ENCODE data around the gene KRTAP22-2. TPM values are rescaled to one million over a fixed set of nuclear protein-coding genes. Genes with fewer than 3 reads are reported as not detected.

KRTAP22-2 gene
- not detected for total RNA-seq

DNA sequence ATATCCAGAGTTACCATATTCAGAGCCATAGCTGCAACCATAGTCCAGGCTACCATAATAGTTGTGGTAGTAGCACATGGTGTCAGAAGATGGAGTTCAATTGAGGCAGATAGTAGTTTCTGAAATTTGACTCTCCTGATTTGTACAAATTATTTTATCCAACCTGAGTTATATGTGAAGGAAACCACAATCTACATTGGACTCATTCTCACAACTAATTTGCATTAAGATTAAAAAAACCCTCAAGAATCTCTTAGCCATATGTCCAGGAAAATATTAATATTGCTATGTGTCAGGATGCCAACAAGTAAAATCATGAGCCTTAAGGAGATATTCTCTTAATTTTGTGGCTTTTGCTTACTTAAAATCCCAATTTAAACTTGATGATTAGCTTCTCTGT, at the start of gene KRTAP22-2:
TSS of gene KRTAP22-2 (minus strand) at position 101 of the 400 bp plus-strand sequence.
- Histone ChIP-seq H3K27me3 (ENCODE audit: control insufficient read depth in 3 of 3, insufficient read depth in 3 of 3, low read length in 3 of 3) (no peaks in the 10 kb centered on the region), H3K4me1 (ENCODE audit: control insufficient read depth in 3 of 3, insufficient read depth in 3 of 3, low read length in 3 of 3) (no peaks in the 10 kb centered on the region), H3K36me3 (ENCODE audit: control insufficient read depth in 3 of 3, insufficient read depth in 3 of 3, low read length in 3 of 3) (no peaks in the 10 kb centered on the region)

DNA sequence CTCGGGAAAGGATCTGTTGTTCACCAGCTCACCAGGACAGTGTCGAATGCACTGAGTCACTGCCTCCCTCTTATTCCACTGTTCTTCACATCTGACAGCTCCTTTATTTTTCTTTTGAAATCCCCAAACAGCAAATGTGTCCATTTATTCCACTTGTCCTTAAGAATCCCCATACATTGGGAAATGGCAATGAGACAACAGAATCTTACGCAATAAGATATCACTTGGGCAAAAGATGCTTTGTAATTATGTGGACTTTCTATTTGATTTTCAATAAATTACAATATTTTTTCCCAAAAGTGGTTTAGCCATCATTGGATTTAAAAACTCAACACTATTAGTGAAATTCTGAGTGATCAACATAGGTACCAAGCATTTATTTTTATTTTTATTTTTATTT, 48.5 kb upstream of the KRTAP22-2 start:
- Histone ChIP-seq H3K27me3 (ENCODE audit: control insufficient read depth in 3 of 3, insufficient read depth in 3 of 3, low read length in 3 of 3) (no peaks in the 10 kb centered on the region), H3K27ac (ENCODE audit: low read depth, low read length) (no peak overlapping the region), H3K9me3 (ENCODE audit: control insufficient read depth in 3 of 3, low read length in 3 of 3) (no peaks in the 10 kb centered on the region), H3K36me3 (ENCODE audit: control insufficient read depth in 3 of 3, insufficient read depth in 3 of 3, low read length in 3 of 3) (no peaks in the 10 kb centered on the region), H3K9ac (ENCODE audit: low read depth in 1 of 3, low read length in 3 of 3) (no peak overlapping the region), H3K4me1 (ENCODE audit: control insufficient read depth in 3 of 3, insufficient read depth in 3 of 3, low read length in 3 of 3) (no peaks in the 10 kb centered on the region), H3K4me3 (ENCODE audit: low read length in 3 of 3) (no peak overlapping the region)

More for the DNA sequence above, at the start of gene KRTAP22-2:
- Histone ChIP-seq H3K9ac (ENCODE audit: low read depth in 1 of 3, low read length in 3 of 3) (no peak within 1 kb of the TSS), H3K9me3 (ENCODE audit: control insufficient read depth in 3 of 3, low read length in 3 of 3) (no peaks in the 10 kb centered on the region), H3K27ac (ENCODE audit: low read depth, low read length) (no peak within 1 kb of the TSS), H3K4me3 (ENCODE audit: low read length in 3 of 3) (no peak within 1 kb of the TSS)

GRCh38 chr21:30634906-30635305, 44.7 kb upstream of the KRTAP22-2 start, which contains the start of gene KRTAP20-2:
Gene KRTAP20-2 (plus strand): TSS chr21:30635206. CDS start chr21:30635264, 58 bp downstream.
- Histone ChIP-seq H3K4me1 (ENCODE audit: control insufficient read depth in 3 of 3, insufficient read depth in 3 of 3, low read length in 3 of 3) (no peaks in the 10 kb centered on the region), H3K9ac (ENCODE audit: low read depth in 1 of 3, low read length in 3 of 3) (no peak within 1 kb of the TSS), H3K27ac (ENCODE audit: low read depth, low read length) (no peak within 1 kb of the TSS), H3K36me3 (ENCODE audit: control insufficient read depth in 3 of 3, insufficient read depth in 3 of 3, low read length in 3 of 3) (no peaks in the 10 kb centered on the region), H3K9me3 (ENCODE audit: control insufficient read depth in 3 of 3, low read length in 3 of 3) (no peaks in the 10 kb centered on the region), H3K4me3 (ENCODE audit: low read length in 3 of 3) (no peak within 1 kb of the TSS), H3K27me3 (ENCODE audit: control insufficient read depth in 3 of 3, insufficient read depth in 3 of 3, low read length in 3 of 3) (no peaks in the 10 kb centered on the region)

DNA sequence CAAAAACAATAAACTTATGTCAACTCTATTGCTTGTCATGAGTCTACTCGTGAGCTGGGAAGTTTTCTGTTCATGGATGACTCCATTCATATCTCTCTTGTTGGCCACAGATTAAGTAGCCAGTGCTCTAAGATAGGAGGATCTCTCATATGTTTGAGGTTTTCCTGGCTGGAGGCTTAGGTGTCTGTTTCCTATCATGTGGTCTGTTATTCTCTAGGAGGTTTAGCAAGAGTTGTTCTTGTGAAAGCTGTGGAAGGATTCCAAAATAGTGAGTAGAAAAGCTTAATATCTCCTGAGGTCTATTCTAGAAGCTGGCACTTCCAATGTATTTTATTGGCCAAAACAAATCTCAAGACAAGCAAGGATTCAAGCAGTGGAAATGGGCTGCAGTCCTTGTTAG, 39.0 kb upstream of the KRTAP22-2 start:
- Histone ChIP-seq H3K4me3 (ENCODE audit: low read length in 3 of 3) (no peak overlapping the region), H3K4me1 (ENCODE audit: control insufficient read depth in 3 of 3, insufficient read depth in 3 of 3, low read length in 3 of 3) (no peaks in the 10 kb centered on the region), H3K9ac (ENCODE audit: low read depth in 1 of 3, low read length in 3 of 3) (no peak overlapping the region)

DNA sequence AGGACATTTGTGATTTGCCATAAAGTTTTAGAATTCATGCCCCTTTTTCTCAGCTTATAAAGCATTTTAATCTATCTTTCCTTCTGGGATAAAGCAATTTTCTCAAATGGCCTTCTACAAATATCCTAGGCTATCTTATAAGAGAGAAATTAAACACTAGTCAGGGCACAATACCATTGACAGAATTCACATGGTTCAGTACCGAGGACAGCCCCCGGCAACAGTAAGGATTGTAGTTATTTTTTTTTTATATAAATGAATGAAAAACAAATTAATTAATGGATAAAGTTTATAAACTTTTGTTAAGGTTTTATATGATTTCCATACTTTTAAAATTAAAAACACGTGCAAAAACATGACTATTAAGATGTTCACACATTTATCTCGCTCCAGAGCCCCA, 37.9 kb upstream of the KRTAP22-2 start:
- H3K4me1 ChIP-seq (ENCODE audit: control insufficient read depth in 3 of 3, insufficient read depth in 3 of 3, low read length in 3 of 3), result no peaks in the 10 kb centered on the region
- H3K4me3 ChIP-seq (ENCODE audit: low read length in 3 of 3), result no peak overlapping the region
- H3K9ac ChIP-seq (ENCODE audit: low read depth in 1 of 3, low read length in 3 of 3), result no peak overlapping the region
- H3K27ac ChIP-seq (ENCODE audit: low read depth, low read length), result no peak overlapping the region
- H3K36me3 ChIP-seq (ENCODE audit: control insufficient read depth in 3 of 3, insufficient read depth in 3 of 3, low read length in 3 of 3), result no peaks in the 10 kb centered on the region
- H3K27me3 ChIP-seq (ENCODE audit: control insufficient read depth in 3 of 3, insufficient read depth in 3 of 3, low read length in 3 of 3), result no peaks in the 10 kb centered on the region
- H3K9me3 ChIP-seq (ENCODE audit: control insufficient read depth in 3 of 3, low read length in 3 of 3), result no peaks in the 10 kb centered on the region

More for the DNA sequence above, 39.0 kb upstream of the KRTAP22-2 start:
- Histone ChIP-seq H3K9me3 (ENCODE audit: control insufficient read depth in 3 of 3, low read length in 3 of 3) (no peaks in the 10 kb centered on the region), H3K36me3 (ENCODE audit: control insufficient read depth in 3 of 3, insufficient read depth in 3 of 3, low read length in 3 of 3) (no peaks in the 10 kb centered on the region), H3K27ac (ENCODE audit: low read depth, low read length) (no peak overlapping the region), H3K27me3 (ENCODE audit: control insufficient read depth in 3 of 3, insufficient read depth in 3 of 3, low read length in 3 of 3) (no peaks in the 10 kb centered on the region)

GRCh38 chr21:30625449-30626165, 35.4 kb upstream of the KRTAP22-2 start:
- Histone ChIP-seq H3K36me3 (ENCODE audit: control insufficient read depth in 3 of 3, insufficient read depth in 3 of 3, low read length in 3 of 3) (no peaks in the 10 kb centered on the region), H3K4me3 (ENCODE audit: low read length in 3 of 3) (no peak overlapping the region), H3K4me1 (ENCODE audit: control insufficient read depth in 3 of 3, insufficient read depth in 3 of 3, low read length in 3 of 3) (no peaks in the 10 kb centered on the region), H3K27me3 (ENCODE audit: control insufficient read depth in 3 of 3, insufficient read depth in 3 of 3, low read length in 3 of 3) (no peaks in the 10 kb centered on the region), H3K27ac (ENCODE audit: low read depth, low read length) (no peak overlapping the region), H3K9ac (ENCODE audit: low read depth in 1 of 3, low read length in 3 of 3) (no peak overlapping the region), H3K9me3 (ENCODE audit: control insufficient read depth in 3 of 3, low read length in 3 of 3) (no peaks in the 10 kb centered on the region)

DNA sequence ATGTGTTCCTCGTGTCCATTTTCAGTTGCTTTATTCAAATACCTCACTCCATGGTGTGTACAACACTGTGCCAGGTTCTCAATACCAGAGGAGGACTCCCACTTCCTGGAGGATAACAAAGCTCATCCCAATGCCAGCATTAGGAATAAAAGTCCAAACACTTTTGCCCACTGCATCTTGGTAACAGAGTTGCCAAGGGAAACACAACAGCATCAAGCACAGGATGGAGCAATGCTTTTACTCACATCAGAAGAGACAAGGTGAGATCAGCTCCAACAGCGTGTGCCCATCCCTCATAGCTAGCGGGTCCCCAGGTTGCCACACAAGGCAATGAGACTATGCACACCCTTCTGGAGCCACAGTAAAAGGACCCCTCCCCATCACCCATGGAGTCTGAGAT, 33.2 kb upstream of the KRTAP22-2 start:
- Histone ChIP-seq H3K4me1 (ENCODE audit: control insufficient read depth in 3 of 3, insufficient read depth in 3 of 3, low read length in 3 of 3) (no peaks in the 10 kb centered on the region), H3K4me3 (ENCODE audit: low read length in 3 of 3) (no peak overlapping the region), H3K9me3 (ENCODE audit: control insufficient read depth in 3 of 3, low read length in 3 of 3) (no peaks in the 10 kb centered on the region), H3K9ac (ENCODE audit: low read depth in 1 of 3, low read length in 3 of 3) (no peak overlapping the region), H3K27me3 (ENCODE audit: control insufficient read depth in 3 of 3, insufficient read depth in 3 of 3, low read length in 3 of 3) (no peaks in the 10 kb centered on the region), H3K27ac (ENCODE audit: low read depth, low read length) (no peak overlapping the region), H3K36me3 (ENCODE audit: control insufficient read depth in 3 of 3, insufficient read depth in 3 of 3, low read length in 3 of 3) (no peaks in the 10 kb centered on the region)

- Histone ChIP-seq H3K4me1 (ENCODE audit: control insufficient read depth in 3 of 3, insufficient read depth in 3 of 3, low read length in 3 of 3) (no peaks in the 10 kb centered on the region), H3K9me3 (ENCODE audit: control insufficient read depth in 3 of 3, low read length in 3 of 3) (no peaks in the 10 kb centered on the region), H3K27me3 (ENCODE audit: control insufficient read depth in 3 of 3, insufficient read depth in 3 of 3, low read length in 3 of 3) (no peaks in the 10 kb centered on the region), H3K4me3 (ENCODE audit: low read length in 3 of 3) (no peak within 1 kb of the TSS), H3K9ac (ENCODE audit: low read depth in 1 of 3, low read length in 3 of 3) (no peak within 1 kb of the TSS), H3K27ac (ENCODE audit: low read depth, low read length) (no peak within 1 kb of the TSS), H3K36me3 (ENCODE audit: control insufficient read depth in 3 of 3, insufficient read depth in 3 of 3, low read length in 3 of 3) (no peaks in the 10 kb centered on the region)
These were observed 30.3 kb upstream of the KRTAP22-2 start, which contains the start of gene KRTAP20-4 for GRCh38 chr21:30620522-30620921. Gene KRTAP20-4 (plus strand): TSS chr21:30620627.

GRCh38 chr21:30620080-30620479, 29.9 kb upstream of the KRTAP22-2 start:
- H3K27ac ChIP-seq (ENCODE audit: low read depth, low read length), result no peak overlapping the region
- H3K27me3 ChIP-seq (ENCODE audit: control insufficient read depth in 3 of 3, insufficient read depth in 3 of 3, low read length in 3 of 3), result no peaks in the 10 kb centered on the region
- H3K36me3 ChIP-seq (ENCODE audit: control insufficient read depth in 3 of 3, insufficient read depth in 3 of 3, low read length in 3 of 3), result no peaks in the 10 kb centered on the region
- H3K9me3 ChIP-seq (ENCODE audit: control insufficient read depth in 3 of 3, low read length in 3 of 3), result no peaks in the 10 kb centered on the region
- no peak overlapping the region for H3K9ac ChIP-seq (ENCODE audit: low read depth in 1 of 3, low read length in 3 of 3)
- H3K4me3 ChIP-seq (ENCODE audit: low read length in 3 of 3), result no peak overlapping the region
- no peaks in the 10 kb centered on the region for H3K4me1 ChIP-seq (ENCODE audit: control insufficient read depth in 3 of 3, insufficient read depth in 3 of 3, low read length in 3 of 3)

DNA sequence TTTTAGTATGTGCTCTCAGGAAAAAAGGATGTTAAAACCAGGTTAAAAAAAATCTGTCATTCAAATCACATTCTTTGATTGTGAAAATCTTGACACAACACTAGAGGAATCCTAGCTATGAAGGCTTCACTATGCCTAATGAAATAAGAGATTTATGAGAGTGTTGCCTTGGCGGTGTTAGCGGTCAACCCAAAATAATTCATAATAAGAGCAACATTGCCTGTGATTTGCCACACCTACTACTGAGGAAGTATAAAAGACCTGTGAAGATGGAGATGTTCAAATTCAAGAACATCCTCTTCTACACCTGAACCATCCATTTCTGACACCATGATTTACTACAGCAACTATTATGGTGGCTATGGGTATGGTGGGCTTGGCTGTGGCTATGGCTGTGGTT, 25.9 kb upstream of the KRTAP22-2 start, which contains the start of gene KRTAP20-1:
TSS of gene KRTAP20-1 (plus strand) at position 301 of the 400 bp plus-strand sequence. CDS start at position 331, 30 bp downstream.
- Histone ChIP-seq H3K36me3 (ENCODE audit: control insufficient read depth in 3 of 3, insufficient read depth in 3 of 3, low read length in 3 of 3) (no peaks in the 10 kb centered on the region), H3K4me3 (ENCODE audit: low read length in 3 of 3) (no peak within 1 kb of the TSS), H3K9me3 (ENCODE audit: control insufficient read depth in 3 of 3, low read length in 3 of 3) (no peaks in the 10 kb centered on the region), H3K27ac (ENCODE audit: low read depth, low read length) (no peak within 1 kb of the TSS), H3K4me1 (ENCODE audit: control insufficient read depth in 3 of 3, insufficient read depth in 3 of 3, low read length in 3 of 3) (no peaks in the 10 kb centered on the region), H3K9ac (ENCODE audit: low read depth in 1 of 3, low read length in 3 of 3) (no peak within 1 kb of the TSS), H3K27me3 (ENCODE audit: control insufficient read depth in 3 of 3, insufficient read depth in 3 of 3, low read length in 3 of 3) (no peaks in the 10 kb centered on the region)

Data from skeletal muscle tissue (tissue), 4 donors.